Activated naive CD8-positive, alpha-beta T cell (primary cell): ENCODE results near the gene QSOX1.

Experiments used
- H3K27ac Mint-ChIP-seq: one replicate; pipeline ENCODE4 v1.8.0; 2021; ENCODE audit warnings: mixed read lengths
- H3K27me3 Mint-ChIP-seq: one replicate; pipeline ENCODE4 v1.8.0; 2021; ENCODE audit warnings: mixed read lengths
- H3K36me3 Mint-ChIP-seq: one replicate; pipeline ENCODE4 v1.8.0; 2021; ENCODE audit warnings: mixed read lengths
- H3K4me1 Mint-ChIP-seq: one replicate; pipeline ENCODE4 v1.8.0; 2021; ENCODE audit warnings: low read depth, mixed read lengths
- H3K4me3 Mint-ChIP-seq: one replicate; pipeline ENCODE4 v1.8.0; 2021; ENCODE audit warnings: mild to moderate bottlenecking, mixed read lengths
- H3K9me3 Mint-ChIP-seq: one replicate; pipeline ENCODE4 v1.8.0; 2021; ENCODE audit warnings: low read depth, mixed read lengths

QSOX1 gene

DNA sequence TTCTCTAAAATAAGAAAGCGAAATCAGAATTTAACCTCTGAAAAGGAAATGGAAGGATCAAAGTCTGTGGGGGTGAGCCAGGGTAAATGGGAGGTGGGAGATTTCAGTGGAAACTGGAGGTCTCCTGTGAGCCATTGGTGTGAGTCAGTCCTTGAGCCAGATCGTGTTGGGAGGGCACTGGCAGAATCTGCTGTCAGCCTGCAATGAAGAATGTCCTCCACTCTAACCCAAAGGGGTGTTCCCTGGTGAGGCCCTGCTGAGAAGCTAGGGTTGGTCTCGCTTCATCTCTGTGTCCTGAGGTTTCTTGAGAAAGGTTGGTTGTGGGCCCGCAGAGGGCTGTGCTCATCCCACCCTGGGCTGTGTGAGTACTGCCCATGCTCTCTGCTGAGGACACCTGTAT lies 2.4 kb downstream of the QSOX1 start:
- H3K4me3 Mint-ChIP-seq, result peak overlapping the region; percentile 93
- peak overlapping the region; percentile 17 for H3K27ac Mint-ChIP-seq

DNA sequence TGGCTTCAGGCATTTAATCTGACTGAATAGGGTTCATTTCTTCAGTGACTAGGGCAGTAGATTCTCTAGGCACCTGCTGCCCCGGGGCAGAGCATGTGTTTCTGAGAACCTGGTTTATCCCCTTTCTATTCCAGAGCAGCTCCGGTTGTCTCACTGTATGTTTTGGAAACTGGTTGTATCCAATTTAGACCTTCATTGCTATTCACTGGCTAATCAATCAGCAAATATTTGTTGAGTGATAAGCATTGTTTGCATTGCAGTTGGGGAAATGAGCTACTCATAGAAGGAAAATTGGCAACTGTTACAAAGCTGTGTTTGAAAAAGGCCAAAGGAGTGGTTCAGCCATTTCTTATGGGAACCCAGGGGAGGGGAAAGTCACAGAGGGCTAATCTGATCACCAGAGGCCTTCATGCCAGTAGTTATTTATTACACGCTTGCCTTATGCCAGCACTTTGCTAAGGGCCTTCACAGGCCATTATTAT lies 2.9 kb downstream of the QSOX1 start:
- no peaks in the 10 kb centered on the region for H3K36me3 Mint-ChIP-seq
- no peak overlapping the region for H3K27ac Mint-ChIP-seq
- no peaks in the 10 kb centered on the region for H3K27me3 Mint-ChIP-seq
- peaks cover 37% of the 10 kb centered on the region for H3K4me1 Mint-ChIP-seq
- no peak overlapping the region for H3K4me3 Mint-ChIP-seq
- no peaks in the 10 kb centered on the region for H3K9me3 Mint-ChIP-seq

More for the DNA sequence above, 2.4 kb downstream of the QSOX1 start:
- Mint-ChIP-seq H3K9me3 (no peaks in the 10 kb centered on the region), H3K4me1 (peaks cover 37% of the 10 kb centered on the region), H3K36me3 (no peaks in the 10 kb centered on the region), H3K27me3 (no peaks in the 10 kb centered on the region)

- no peak overlapping the region for H3K27ac Mint-ChIP-seq
These were observed 3.8 kb downstream of the QSOX1 start for GRCh38 chr1:180158149-180159147.

GRCh38 chr1:180160357-180160756 lies 5.7 kb downstream of the QSOX1 start:
- Mint-ChIP-seq H3K9me3 (no peaks in the 10 kb centered on the region), H3K27me3 (no peaks in the 10 kb centered on the region), H3K36me3 (peaks cover 1% of the 10 kb centered on the region), H3K27ac (no peak overlapping the region), H3K4me3 (no peak overlapping the region), H3K4me1 (peaks cover 29% of the 10 kb centered on the region)

More at GRCh38 chr1:180158149-180159147, 3.8 kb downstream of the QSOX1 start:
- H3K4me3 Mint-ChIP-seq, result no peak overlapping the region
- no peaks in the 10 kb centered on the region for H3K9me3 Mint-ChIP-seq
- H3K4me1 Mint-ChIP-seq, result peaks cover 36% of the 10 kb centered on the region
- no peaks in the 10 kb centered on the region for H3K36me3 Mint-ChIP-seq
- H3K27me3 Mint-ChIP-seq, result no peaks in the 10 kb centered on the region

GRCh38 chr1:180163041-180163440 lies 8.4 kb downstream of the QSOX1 start:
- Mint-ChIP-seq H3K4me3 (no peak overlapping the region), H3K27me3 (no peaks in the 10 kb centered on the region), H3K36me3 (peaks cover 4% of the 10 kb centered on the region), H3K27ac (no peak overlapping the region), H3K9me3 (no peaks in the 10 kb centered on the region), H3K4me1 (peaks cover 9% of the 10 kb centered on the region)

DNA sequence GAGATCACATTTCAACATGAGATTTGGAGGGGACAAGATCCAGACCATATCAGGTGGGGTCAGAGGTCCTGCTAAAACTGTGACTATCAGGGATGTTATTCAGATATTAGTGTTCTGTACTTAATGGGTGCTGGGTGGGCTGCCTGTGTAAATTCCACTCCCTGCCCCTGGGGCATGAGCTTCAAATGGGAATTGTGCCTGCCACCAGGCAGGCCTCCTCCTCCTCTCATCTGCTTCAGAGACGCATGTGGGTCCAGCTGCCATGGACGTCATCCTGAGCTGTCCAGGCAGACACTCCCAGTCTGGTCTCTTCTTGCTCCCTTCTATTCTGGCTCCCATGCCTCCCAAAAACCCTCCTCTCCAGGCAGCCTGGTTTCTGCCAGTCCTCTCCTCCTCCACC lies 10.4 kb downstream of the QSOX1 start:
- Mint-ChIP-seq H3K36me3 (peaks cover 4% of the 10 kb centered on the region), H3K4me3 (no peak overlapping the region), H3K9me3 (no peaks in the 10 kb centered on the region), H3K27me3 (no peaks in the 10 kb centered on the region), H3K4me1 (peaks cover 4% of the 10 kb centered on the region), H3K27ac (no peak overlapping the region)

DNA sequence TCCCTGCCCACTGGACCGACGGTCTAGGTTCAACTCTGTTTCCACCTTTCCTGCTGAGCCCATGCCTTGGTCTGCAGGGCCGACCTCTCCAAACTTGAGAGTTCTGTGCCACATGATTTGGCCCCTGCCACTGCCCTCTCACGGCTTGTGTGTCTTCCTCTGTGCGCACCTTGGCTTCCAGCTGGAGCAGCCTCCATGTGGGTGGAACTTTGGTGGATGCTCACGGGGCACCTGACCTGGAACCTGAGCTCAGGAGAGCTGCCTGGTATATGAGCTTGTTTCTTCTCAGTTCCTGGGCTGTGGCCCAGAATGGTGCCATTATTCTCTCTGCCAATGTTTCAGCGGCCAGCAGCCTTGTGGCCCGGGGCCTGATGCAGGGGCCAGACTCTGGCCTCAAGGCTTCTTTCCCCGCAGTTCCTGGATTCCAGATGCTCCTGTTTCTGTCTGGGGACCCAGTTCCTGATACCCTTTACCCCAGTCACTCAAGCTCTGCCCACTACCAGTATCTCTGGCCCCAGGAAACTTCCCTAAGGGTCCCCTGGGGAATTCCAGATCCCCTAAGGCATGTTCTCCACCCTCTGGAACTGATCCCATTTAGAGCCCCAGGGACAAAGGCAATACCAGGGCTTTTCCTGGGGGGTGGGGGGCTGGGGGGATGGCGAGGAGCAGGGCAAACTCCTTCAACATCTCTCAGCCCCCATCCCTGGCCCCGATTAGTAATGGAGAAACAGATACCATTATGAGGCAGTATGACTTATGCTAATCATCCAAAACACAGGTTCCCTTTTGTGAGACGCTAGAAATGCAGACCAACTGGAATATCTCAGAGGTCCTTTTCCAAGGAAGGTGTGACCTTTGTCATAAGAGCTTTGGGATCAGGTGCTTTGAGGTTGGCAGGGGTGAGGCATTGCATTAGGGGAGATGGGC lies 11.1 kb downstream of the QSOX1 start:
- Mint-ChIP-seq H3K27me3 (no peaks in the 10 kb centered on the region), H3K27ac (no peak overlapping the region), H3K36me3 (peaks cover 4% of the 10 kb centered on the region), H3K4me3 (no peak overlapping the region), H3K4me1 (peaks cover 2% of the 10 kb centered on the region), H3K9me3 (no peaks in the 10 kb centered on the region)

DNA sequence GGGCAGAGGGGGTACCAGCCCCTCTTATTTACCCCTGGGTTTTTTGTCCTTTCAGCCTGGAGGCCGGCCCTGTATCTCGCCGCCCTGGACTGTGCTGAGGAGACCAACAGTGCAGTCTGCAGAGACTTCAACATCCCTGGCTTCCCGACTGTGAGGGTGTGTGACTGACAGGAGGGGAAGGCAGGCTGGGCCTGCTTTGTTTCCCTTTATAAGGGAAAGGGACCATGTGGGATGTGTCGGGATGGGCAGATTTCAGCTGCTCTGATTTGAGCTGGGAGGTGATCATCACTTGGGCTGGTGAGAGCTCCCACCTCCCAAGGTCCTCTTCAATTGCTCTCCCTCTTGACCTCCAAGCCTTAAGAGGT lies 11.7 kb downstream of the QSOX1 start:
- Mint-ChIP-seq H3K27me3 (no peaks in the 10 kb centered on the region), H3K9me3 (no peaks in the 10 kb centered on the region), H3K36me3 (peaks cover 4% of the 10 kb centered on the region), H3K4me1 (peaks cover 2% of the 10 kb centered on the region), H3K27ac (no peak overlapping the region), H3K4me3 (no peak overlapping the region)

DNA sequence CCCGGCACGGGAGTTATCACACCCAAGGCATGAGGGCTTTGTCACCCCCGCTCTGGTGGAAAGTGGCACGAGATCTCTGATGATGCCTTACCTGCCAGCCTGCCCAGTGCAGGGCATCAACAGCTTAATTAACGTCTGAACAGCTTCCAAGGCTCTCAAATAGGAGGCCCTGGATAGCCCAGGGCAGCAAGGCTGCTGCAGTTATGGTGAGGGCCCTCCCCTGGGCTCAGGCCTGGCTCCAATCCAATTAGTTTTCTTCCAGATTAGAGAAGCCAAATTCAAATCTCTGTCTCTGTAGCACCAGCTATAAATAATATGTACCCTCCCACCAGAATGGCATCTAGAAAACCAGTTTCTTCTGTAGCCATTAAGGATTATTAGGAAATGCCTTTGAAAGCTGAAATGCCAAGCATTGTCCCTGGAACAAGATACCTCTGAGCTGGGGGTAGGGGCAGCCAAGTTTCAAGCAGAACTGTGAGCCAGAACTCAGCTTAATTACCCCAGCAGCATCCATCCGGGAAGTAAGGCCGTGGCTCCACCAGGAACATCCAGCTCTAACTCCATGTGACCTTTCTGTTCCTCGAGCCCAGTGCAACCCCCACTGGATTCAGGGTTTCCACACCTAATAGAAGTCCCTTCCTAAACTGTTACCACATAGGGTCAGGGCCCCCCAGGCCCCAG lies 12.5 kb downstream of the QSOX1 start:
- Mint-ChIP-seq H3K27ac (no peak overlapping the region), H3K4me1 (peaks cover 2% of the 10 kb centered on the region), H3K4me3 (no peak overlapping the region), H3K9me3 (no peaks in the 10 kb centered on the region), H3K36me3 (peaks cover 4% of the 10 kb centered on the region), H3K27me3 (no peaks in the 10 kb centered on the region)

DNA sequence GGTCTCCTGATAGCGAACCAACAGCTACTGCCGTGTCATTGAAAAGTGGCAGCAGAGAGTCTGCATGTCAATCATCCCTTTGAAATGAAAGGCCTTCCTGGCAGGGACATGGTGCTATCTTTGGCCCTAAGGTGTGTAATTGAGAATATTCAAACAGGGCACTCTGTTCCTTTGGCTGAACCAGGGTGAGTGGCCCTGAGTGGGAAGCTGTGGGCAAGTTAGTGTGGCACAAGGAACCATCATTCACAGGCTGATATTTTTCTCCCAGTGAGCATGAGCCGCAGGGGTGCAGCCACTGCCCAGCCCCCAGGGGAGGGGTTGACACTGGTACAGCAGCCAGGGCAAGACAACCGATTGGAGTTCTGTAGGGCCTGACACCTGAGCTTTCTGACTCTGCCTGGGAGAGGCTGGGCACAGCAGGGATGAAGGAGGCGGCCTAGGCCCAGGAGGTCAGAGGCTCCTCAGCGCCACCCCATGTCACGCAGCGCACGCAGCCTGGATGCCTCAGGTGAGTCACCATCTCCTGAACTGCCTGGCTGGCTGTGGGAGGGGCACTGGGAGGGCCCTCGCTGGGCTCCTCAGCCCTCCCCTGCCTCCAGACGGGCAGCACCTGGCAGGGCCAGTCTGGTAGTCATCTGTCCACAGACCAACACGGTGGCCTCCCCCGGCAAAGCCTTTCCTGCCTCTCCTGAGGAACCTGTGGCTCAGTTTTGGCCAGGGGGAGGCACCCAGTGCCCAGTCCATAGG lies 13.2 kb downstream of the QSOX1 start:
- Mint-ChIP-seq H3K27me3 (no peaks in the 10 kb centered on the region), H3K36me3 (peaks cover 4% of the 10 kb centered on the region), H3K4me3 (no peak overlapping the region), H3K27ac (no peak overlapping the region), H3K9me3 (no peaks in the 10 kb centered on the region), H3K4me1 (peaks cover 2% of the 10 kb centered on the region)

GRCh38 chr1:180168786-180169639 lies 14.3 kb downstream of the QSOX1 start:
- peaks cover 4% of the 10 kb centered on the region for H3K36me3 Mint-ChIP-seq
- no peaks in the 10 kb centered on the region for H3K27me3 Mint-ChIP-seq
- H3K9me3 Mint-ChIP-seq, result no peaks in the 10 kb centered on the region
- H3K4me3 Mint-ChIP-seq, result no peak overlapping the region
- H3K4me1 Mint-ChIP-seq, result no peaks in the 10 kb centered on the region
- H3K27ac Mint-ChIP-seq, result no peak overlapping the region

- no peaks in the 10 kb centered on the region for H3K4me1 Mint-ChIP-seq
- H3K4me3 Mint-ChIP-seq, result no peak overlapping the region
- no peaks in the 10 kb centered on the region for H3K27me3 Mint-ChIP-seq
- peak overlapping the region; percentile 17 for H3K27ac Mint-ChIP-seq
- H3K9me3 Mint-ChIP-seq, result no peaks in the 10 kb centered on the region
- H3K36me3 Mint-ChIP-seq, result peaks cover 4% of the 10 kb centered on the region
These were observed 15.0 kb downstream of the QSOX1 start for GRCh38 chr1:180169640-180170195.

- H3K36me3 Mint-ChIP-seq, result peaks cover 1% of the 10 kb centered on the region
- H3K4me1 Mint-ChIP-seq, result no peaks in the 10 kb centered on the region
- no peaks in the 10 kb centered on the region for H3K9me3 Mint-ChIP-seq
- H3K27ac Mint-ChIP-seq, result no peak overlapping the region
- no peak overlapping the region for H3K4me3 Mint-ChIP-seq
- no peaks in the 10 kb centered on the region for H3K27me3 Mint-ChIP-seq
These were observed 16.0 kb downstream of the QSOX1 start for GRCh38 chr1:180170546-180171151.
